IMR-90 (cell line): ENCODE data around the gene C1QTNF1. TPM values are rescaled to one million over a fixed set of nuclear protein-coding genes. Genes with fewer than 3 reads are reported as not detected.

Experiments used
- ATAC-seq: fragments of 200-7000 bp; cut with Tn5 transposase; 2 replicates; pipeline ENCODE4 v1.9.1; 2020; ENCODE audit warnings: low read depth, mild to moderate bottlenecking, moderate library complexity
- BruUV-seq: library from RNA; stranded (reverse); fragments of 400-500 nt; replicated peaks from 2 replicates; lab custom pipeline; 2021; lab: Mats Ljungman, UMichigan
- CTCF ChIA-PET: fragments of 300-600 bp; formaldehyde crosslinking; extraction: SDS; loops from one replicate; lab custom pipeline; 2021; ENCODE audit warnings: antibody characterized with exemption; lab: Yijun Ruan, JAX
- POLR2A ChIA-PET: fragments of 300-600 bp; sonication (Branson Sonifier 250); formaldehyde crosslinking; loops from one replicate; lab custom pipeline; 2022; ENCODE audit warnings: antibody characterized with exemption; ENCODE audit not compliant: unreplicated experiment; lab: Charles Lee
- DNase-seq: peaks from one replicate; pipeline ENCODE4 v3.0.0; 2013
- H2AFZ ChIP-seq: replicated peaks from 2 replicates; pipeline ENCODE3; 2013; ENCODE audit warnings: low read length, mild to moderate bottlenecking; ENCODE audit not compliant: poor library complexity
- H2AK5ac ChIP-seq: 2 replicates; pipeline ENCODE4 v1.6.1; 2013; ENCODE audit warnings: low read depth, low read length, inconsistent platforms
- H2AK9ac ChIP-seq: replicated peaks from 2 replicates; pipeline ENCODE3; 2013; ENCODE audit warnings: mild to moderate bottlenecking, low read depth, low read length, moderate library complexity; ENCODE audit not compliant: poor library complexity
- H2BK120ac ChIP-seq: 2 replicates; pipeline ENCODE4 v1.6.1; 2013; ENCODE audit warnings: low read depth, low read length, inconsistent platforms
- H2BK15ac ChIP-seq: 3 replicates; pipeline ENCODE4 v1.6.1; 2013; ENCODE audit warnings: low read depth, low read length, inconsistent platforms
- H2BK20ac ChIP-seq: 2 replicates; pipeline ENCODE4 v1.6.1; 2013; ENCODE audit warnings: low read depth, mild to moderate bottlenecking, inconsistent platforms, low read length, moderate library complexity
- H2BK5ac ChIP-seq: 2 replicates; pipeline ENCODE4 v1.6.1; 2013; ENCODE audit warnings: mild to moderate bottlenecking, low read depth, low read length, inconsistent platforms; ENCODE audit not compliant: poor library complexity, severe bottlenecking
- H3K14ac ChIP-seq: replicated peaks from 2 replicates; pipeline ENCODE4 v1.6.1; 2013; ENCODE audit warnings: low read depth, low read length, inconsistent platforms
- H3K18ac ChIP-seq: 2 replicates; pipeline ENCODE4 v1.6.1; 2013; ENCODE audit warnings: low read depth, low read length, control low read depth
- H3K23ac ChIP-seq: 2 replicates; pipeline ENCODE4 v1.6.1; 2013; ENCODE audit warnings: low read depth, low read length, inconsistent platforms
- H3K27ac ChIP-seq: 2 replicates; pipeline ENCODE4 v1.5.1; 2013; ENCODE audit warnings: mild to moderate bottlenecking, control low read depth, low read length; ENCODE audit not compliant: insufficient read depth
- H3K27me3 ChIP-seq: 2 replicates; pipeline ENCODE4 v1.6.1; 2013; ENCODE audit warnings: low read length; ENCODE audit not compliant: control insufficient read depth, insufficient read depth
- H3K36me3 ChIP-seq: 2 replicates; pipeline ENCODE4 v1.6.1; 2013; ENCODE audit warnings: low read length, mixed read lengths; ENCODE audit not compliant: control insufficient read depth, insufficient read depth
- H3K4ac ChIP-seq: 2 replicates; pipeline ENCODE4 v1.6.1; 2013; ENCODE audit warnings: low read depth, low read length, inconsistent platforms
- H3K4me1 ChIP-seq: 2 replicates; pipeline ENCODE4 v1.6.1; 2013; ENCODE audit warnings: low read length, mixed read lengths; ENCODE audit not compliant: control insufficient read depth, insufficient read depth
- H3K4me2 ChIP-seq: 2 replicates; pipeline ENCODE4 v1.6.1; 2013; ENCODE audit warnings: low read depth, mild to moderate bottlenecking, control low read depth, low read length, moderate library complexity
- H3K4me3 ChIP-seq: 2 replicates; pipeline ENCODE4 v1.5.1; 2013; ENCODE audit warnings: low read depth, mild to moderate bottlenecking, control low read depth, low read length, moderate library complexity; ENCODE audit not compliant: insufficient read depth
- H3K56ac ChIP-seq: 2 replicates; pipeline ENCODE4 v1.6.1; 2013; ENCODE audit warnings: low read length, inconsistent platforms; ENCODE audit not compliant: insufficient read depth; ENCODE audit errors: extremely low read depth
- H3K79me1 ChIP-seq, 2 experiments: 2 replicates each; pipeline ENCODE4 v1.6.1; 2013; ENCODE audit warnings: low read length in 2 of 2, inconsistent platforms in 1 of 2, low read depth in 1 of 2
- H3K9ac ChIP-seq: 2 replicates; pipeline ENCODE4 v1.6.1; 2013; ENCODE audit warnings: low read depth, low read length, control low read depth
- H3K9me1 ChIP-seq: 2 replicates; pipeline ENCODE4 v1.6.1; 2013; ENCODE audit warnings: low read length, inconsistent platforms; ENCODE audit not compliant: insufficient read depth
- H3K9me3 ChIP-seq: 2 replicates; pipeline ENCODE4 v1.6.1; 2013; ENCODE audit warnings: low read length; ENCODE audit not compliant: control insufficient read depth, insufficient read depth
- H4K20me1 ChIP-seq: 2 replicates; pipeline ENCODE4 v1.6.1; 2013; ENCODE audit warnings: low read length, inconsistent platforms; ENCODE audit not compliant: insufficient read depth
- H4K5ac ChIP-seq: 2 replicates; pipeline ENCODE4 v1.6.1; 2013; ENCODE audit warnings: mild to moderate bottlenecking, low read depth, low read length, control low read depth
- H4K8ac ChIP-seq, 2 experiments: 2 replicates each; pipeline ENCODE4 v1.6.1; 2013; ENCODE audit warnings: low read depth in 2 of 2, low read length in 2 of 2, control low read depth in 1 of 2, inconsistent platforms in 1 of 2
- H4K91ac ChIP-seq: 2 replicates; pipeline ENCODE4 v1.6.1; 2013; ENCODE audit warnings: low read depth, low read length, inconsistent platforms; ENCODE audit not compliant: insufficient read depth
- BHLHE40 ChIP-seq: fragments of 150-350 bp; IDR thresholded peaks from 2 replicates; pipeline ENCODE4 v1.6.1; 2016; ENCODE audit warnings: mild to moderate bottlenecking, low read depth, low read length
- CEBPB ChIP-seq: IDR thresholded peaks from 2 replicates; pipeline ENCODE4 v1.6.1; 2012; ENCODE audit warnings: low read depth, low read length, improper control_type of control experiment
- FOS ChIP-seq: fragments of 150-350 bp; IDR thresholded peaks from 2 replicates; pipeline ENCODE4 v1.6.1; 2016; ENCODE audit warnings: low read depth, low read length
- NFE2L2 ChIP-seq: fragments of 150-350 bp; IDR thresholded peaks from 2 replicates; pipeline ENCODE4 v1.6.1; 2016; ENCODE audit warnings: low read depth, mild to moderate bottlenecking, low read length
- RCOR1 ChIP-seq: IDR thresholded peaks from 2 replicates; pipeline ENCODE4 v1.6.1; 2012; ENCODE audit warnings: mild to moderate bottlenecking, low read length, improper control_type of control experiment; ENCODE audit not compliant: insufficient replicate concordance
- WGBS, 2 experiments: methylation state at CpG; one replicate each; pipeline versions ENCODE4 v1.1.5 to v1.1.7; 2013; ENCODE audit warnings: missing lambda C conversion rate in 2 of 2; ENCODE audit not compliant: insufficient read length in 1 of 2; ENCODE audit errors: extremely low coverage in 2 of 2; 5-methylcytosine and 5-hydroxymethylcytosine counted together
- dilution Hi-C: fragments of 300-500 bp; cut with HindIII; formaldehyde crosslinking; loops from one replicate; pipeline ENCODE4 v1.14.3; 2018; ENCODE audit warnings: low sequenced_read_pairs; ENCODE audit not compliant: unreplicated experiment
- in situ Hi-C: fragments of 300-500 bp; cut with MboI; formaldehyde crosslinking; loops from 3 replicates; pipeline ENCODE4 v1.14.3; 2019; ENCODE audit warnings: low sequenced_read_pairs, inconsistent platforms, mixed read lengths
- intact Hi-C: fragments of 100-400 bp; cut with micrococcal nuclease; formaldehyde crosslinking; loops from 2 replicates; pipeline ENCODE4 v1.10.0; 2022
- polyA plus RNA-seq, 3 experiments: library from polyadenylated mRNA; depleted of rRNA; stranded (reverse); fragments of >200 nt; gene quantifications; 2 replicates each; pipeline ENCODE4 v1.2.3, GENCODE V29; 2012; ENCODE audit warnings: low replicate concordance in 1 of 3
- total RNA-seq: library from RNA; depleted of rRNA; stranded (reverse); fragments of >200 nt; gene quantifications from 2 replicates; pipeline ENCODE4 v1.2.3, GENCODE V29; 2012
- TF ChIP-seq, protein P1 (sequence below): conservative IDR thresholded peaks from 2 replicates; pipeline ENCODE4 v1.5.1; 2012; ENCODE audit warnings: mild to moderate bottlenecking, low read depth, low read length, improper control_type of control experiment

C1QTNF1 gene
- total and polyA plus RNA-seq, 2 of the 4 experiments (the other 2 are of a cell fraction): 3.4 to 8.4 TPM

DNA sequence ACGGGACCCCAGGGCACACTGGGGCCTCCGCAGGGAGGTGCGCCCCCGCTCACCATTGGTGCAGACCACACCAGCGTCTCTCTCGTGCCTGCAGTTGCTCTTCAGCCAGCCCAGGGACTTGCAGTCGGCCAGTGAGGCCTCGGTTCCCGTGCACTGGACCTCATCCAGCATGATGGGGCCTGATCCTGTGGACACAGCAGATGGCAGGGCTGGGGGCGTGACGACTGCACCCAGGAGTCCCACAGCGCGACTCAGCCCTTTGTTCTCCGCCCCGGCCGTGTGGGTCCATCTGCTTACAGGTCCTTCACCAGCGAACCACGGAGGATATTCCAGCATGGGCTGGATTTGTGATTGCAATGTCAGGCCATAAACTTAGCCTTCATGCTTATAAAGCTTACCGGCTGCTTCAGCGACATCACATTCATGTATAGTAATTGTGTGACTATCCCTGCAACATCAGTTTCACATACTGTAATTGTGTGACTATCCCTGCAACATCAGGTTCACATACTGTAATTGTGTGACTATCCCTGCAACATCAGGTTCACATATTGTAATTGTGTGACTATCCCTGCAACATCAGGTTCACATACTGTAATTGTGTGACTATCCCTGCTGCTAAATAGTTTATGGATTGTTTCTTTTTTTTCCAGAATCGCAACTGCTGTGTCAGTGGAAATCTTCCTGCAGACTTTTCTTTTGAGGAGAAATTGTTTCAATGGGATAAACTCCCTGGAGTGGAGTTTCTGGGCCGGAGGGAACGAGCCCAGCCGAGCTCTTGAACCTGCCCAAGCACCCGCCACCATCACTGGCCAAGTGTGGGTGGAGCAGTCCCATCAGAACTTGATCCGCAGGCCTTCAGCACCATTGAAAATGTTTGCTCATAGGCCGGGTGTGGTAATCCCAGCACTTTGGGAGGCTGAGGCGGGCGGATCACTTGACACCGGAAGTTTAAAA lies 49.1 kb upstream of the C1QTNF1 start:
- Histone ChIP-seq H3K27ac (peak overlapping the region; percentile 66), H3K9me3 (no peaks in the 10 kb centered on the region), H3K14ac (peak overlapping the region; percentile 69), H4K20me1 (peaks cover 5% of the 10 kb centered on the region; the same call in 1 of the 2 replicates), H2BK20ac (no peak overlapping the region), H3K18ac (no peak overlapping the region), H3K4ac (peak overlapping the region; percentile 54), H3K4me2 (peak overlapping the region; percentile 44), H3K9ac (no peak overlapping the region), H3K56ac (no peak overlapping the region), H2BK5ac (peak overlapping the region; percentile 76), H2BK120ac (peak overlapping the region; percentile 46), H3K23ac (no peak overlapping the region; the same call in 1 of the 2 replicates), H2AK5ac (peak overlapping the region; percentile 35; the same call in 1 of the 2 replicates), H4K5ac (0 out of 2 replicates have a peak overlapping the region, but pooled peaks have one; percentile 4), H2BK15ac (no peak overlapping the region), H3K4me1 (peaks cover 32% of the 10 kb centered on the region), H3K4me3 (peak overlapping the region; percentile 6; the same call in 1 of the 2 replicates), H2AFZ (peak overlapping the region; percentile 82), H2AK9ac (peak overlapping the region; percentile 58), H3K27me3 (no peaks in the 10 kb centered on the region), H3K9me1 (peaks cover 14% of the 10 kb centered on the region), H4K8ac (peak overlapping the region in 1 of 2 experiments; percentile 58; a peak in 3 of 4 replicates), H3K79me1 (peaks cover 7 to 63% of the 10 kb centered on the region in 2 experiments; a peak in 3 of 4 replicates), H3K36me3 (peaks cover 8% of the 10 kb centered on the region; the same call in 1 of the 2 replicates), H4K91ac (peak overlapping the region; percentile 53)
- dilution Hi-C loops (no loop called here), intact Hi-C loops (no loop called here), in situ Hi-C loops (loop anchor here (25.0 kb wide), 1 partner anchor 488 kb away; no protein-coding TSS in a partner anchor)
- no TSS peak for BruUV-seq
- TF ChIP-seq FOS (no peak), NFE2L2 (no peak), RCOR1 (no peak), BHLHE40 (no peak), CEBPB (peak; percentile 65; the same call in 1 of the 2 replicates)
- TF ChIP-seq, protein P1, sequence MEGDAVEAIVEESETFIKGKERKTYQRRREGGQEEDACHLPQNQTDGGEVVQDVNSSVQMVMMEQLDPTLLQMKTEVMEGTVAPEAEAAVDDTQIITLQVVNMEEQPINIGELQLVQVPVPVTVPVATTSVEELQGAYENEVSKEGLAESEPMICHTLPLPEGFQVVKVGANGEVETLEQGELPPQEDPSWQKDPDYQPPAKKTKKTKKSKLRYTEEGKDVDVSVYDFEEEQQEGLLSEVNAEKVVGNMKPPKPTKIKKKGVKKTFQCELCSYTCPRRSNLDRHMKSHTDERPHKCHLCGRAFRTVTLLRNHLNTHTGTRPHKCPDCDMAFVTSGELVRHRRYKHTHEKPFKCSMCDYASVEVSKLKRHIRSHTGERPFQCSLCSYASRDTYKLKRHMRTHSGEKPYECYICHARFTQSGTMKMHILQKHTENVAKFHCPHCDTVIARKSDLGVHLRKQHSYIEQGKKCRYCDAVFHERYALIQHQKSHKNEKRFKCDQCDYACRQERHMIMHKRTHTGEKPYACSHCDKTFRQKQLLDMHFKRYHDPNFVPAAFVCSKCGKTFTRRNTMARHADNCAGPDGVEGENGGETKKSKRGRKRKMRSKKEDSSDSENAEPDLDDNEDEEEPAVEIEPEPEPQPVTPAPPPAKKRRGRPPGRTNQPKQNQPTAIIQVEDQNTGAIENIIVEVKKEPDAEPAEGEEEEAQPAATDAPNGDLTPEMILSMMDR: no peak
- ChIA-PET CTCF (interaction anchor here (1.4 kb wide), 1 partner anchor 109 kb away, joined by 5 read pairs; no protein-coding TSS in a partner anchor), POLR2A (no interaction called here)
- ATAC-seq (peak; percentile 60), DNase-seq (peak; percentile 84)
- WGBS, 2 experiments: 47% methylated on average over 15 of the region's 30 CpGs; no CpG with 5 or more reads in 1 of the 2 experiments
